Dermis blood vessel endothelial cell (primary cell): ENCODE measurements around the gene CTIF. TPM values are rescaled to one million over a fixed set of nuclear protein-coding genes. Genes with fewer than 3 reads are reported as not detected.

Experiments
- DNase-seq: peaks from one replicate; pipeline ENCODE4 v3.0.0; 2010
- total RNA-seq: library from RNA; depleted of rRNA; stranded (reverse); fragments of >200 nt; gene quantifications from 2 replicates; pipeline ENCODE4 v1.2.3, GENCODE V29; 2014

CTIF gene
- total RNA-seq, 1 donor from 2014 or later, result 18.0 TPM

GRCh38 chr18:48605408-48605845 is 66.6 kb downstream of the CTIF start:
- peak; percentile 73 for DNase-seq

- DNase-seq, result no peak
Measured at GRCh38 chr18:48607056-48607984, 68.5 kb downstream of the CTIF start.

GRCh38 chr18:48608581-48608980 is 69.8 kb downstream of the CTIF start:
- no peak for DNase-seq

DNA sequence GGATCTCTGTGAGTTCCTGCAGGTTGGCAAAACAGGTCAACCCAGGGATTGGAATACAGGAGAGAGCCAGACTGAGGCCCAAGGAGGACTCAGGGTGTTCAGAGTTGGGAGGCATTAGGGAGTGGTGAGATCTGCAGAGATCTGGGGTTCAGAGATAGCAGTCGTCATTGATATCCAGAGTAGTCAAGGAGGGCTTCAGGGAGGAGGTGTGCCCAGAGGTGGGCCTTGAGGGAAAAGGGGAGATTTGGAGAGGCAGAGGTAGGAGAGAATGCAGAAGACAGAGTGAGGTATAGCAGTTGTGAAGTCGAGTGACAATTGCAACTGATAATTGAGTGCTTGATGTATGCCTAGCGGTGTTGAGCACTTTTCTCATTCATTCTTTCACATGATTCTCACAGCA is 70.3 kb downstream of the CTIF start:
- DNase-seq, result no peak

DNA sequence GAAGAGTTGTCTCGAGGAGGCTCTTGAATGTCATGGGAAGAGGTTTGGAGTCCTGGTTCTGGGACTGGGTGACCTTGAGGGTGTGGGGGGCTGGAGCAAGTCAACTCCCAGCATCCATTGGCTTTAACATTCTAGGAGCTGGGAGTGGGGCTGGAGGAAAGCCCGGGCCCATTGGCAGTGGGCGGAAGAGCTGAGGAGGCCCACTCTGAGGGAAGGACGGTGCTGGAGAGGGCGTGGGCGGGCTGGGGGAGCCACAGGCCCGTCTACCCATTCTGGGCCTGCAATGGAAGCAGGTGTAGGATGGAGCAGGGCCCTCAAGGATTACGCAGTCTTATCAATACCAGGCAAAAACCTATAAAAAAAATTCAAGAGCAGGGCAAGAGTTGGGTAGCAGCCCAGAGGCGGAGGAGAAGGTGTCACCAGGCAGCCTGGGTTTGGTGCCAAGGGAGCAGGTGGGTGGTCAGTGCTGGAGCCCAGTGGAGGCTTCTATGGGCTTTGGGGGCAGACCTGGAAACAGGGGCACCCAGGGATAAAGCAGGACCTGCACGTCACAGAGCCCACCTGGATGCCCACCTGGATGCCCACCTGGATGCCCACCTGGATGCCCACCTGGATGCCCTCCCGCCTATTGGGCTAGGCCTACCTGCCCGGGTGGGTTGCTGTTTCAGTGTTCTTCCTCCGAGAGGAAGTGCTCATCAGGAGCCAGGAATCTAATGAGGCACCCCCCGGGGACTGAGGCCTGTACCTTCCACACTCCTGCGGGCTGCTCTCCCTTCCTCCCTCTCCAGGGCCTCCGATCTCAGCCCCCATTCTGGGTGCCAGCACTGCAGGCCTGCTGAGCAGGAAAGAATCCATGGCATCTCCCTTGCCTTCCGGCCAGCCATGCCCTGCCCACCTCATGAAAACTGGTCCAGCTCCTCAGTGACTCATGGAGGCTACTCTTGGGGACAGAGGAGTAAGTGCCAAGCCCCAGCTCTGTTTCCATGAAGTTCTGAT is 71.3 kb downstream of the CTIF start:
- DNase-seq, result no peak

DNA sequence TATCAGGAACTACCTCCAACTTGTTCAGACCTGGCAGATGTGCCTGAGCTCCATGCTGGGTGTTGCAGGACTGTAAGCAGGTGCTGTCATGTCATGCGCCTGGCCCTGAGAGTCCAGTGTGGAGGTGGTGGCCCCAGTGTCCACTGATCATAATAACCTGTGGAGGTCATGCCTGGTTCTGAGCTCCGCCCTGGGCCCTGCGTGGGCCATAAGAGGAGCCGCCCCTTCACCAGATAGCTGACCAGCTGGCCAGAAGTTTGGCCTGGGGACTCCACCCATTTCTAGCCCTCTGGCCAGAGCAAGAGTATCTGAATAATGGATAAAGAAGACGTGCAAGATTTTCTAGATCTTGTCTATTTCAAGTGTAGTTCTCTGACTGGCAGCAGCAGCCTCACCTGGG is 72.4 kb downstream of the CTIF start:
- DNase-seq, result no peak

- DNase-seq, result no peak
Measured at GRCh38 chr18:48611785-48612480, 73.1 kb downstream of the CTIF start.

DNA sequence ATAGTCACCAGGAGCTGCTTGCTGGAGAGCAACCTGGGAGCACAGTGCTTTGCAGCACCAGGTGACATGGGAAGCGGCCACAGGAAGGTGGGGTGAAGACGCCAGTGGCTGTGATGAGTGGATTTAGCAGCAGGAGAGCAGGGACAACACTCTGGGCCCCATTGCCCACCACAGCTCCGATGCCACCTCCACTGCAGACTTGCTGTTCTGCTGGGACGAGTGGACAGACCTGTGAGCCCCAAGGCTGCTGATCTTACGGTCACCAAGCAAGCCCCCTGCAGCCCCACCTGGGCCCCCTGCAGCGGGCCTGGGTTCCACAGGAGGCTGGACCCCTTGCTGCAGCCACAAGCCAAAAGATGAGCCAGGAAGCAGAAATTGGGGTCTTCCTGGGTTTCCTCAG is 73.7 kb downstream of the CTIF start:
- DNase-seq, result no peak

DNA sequence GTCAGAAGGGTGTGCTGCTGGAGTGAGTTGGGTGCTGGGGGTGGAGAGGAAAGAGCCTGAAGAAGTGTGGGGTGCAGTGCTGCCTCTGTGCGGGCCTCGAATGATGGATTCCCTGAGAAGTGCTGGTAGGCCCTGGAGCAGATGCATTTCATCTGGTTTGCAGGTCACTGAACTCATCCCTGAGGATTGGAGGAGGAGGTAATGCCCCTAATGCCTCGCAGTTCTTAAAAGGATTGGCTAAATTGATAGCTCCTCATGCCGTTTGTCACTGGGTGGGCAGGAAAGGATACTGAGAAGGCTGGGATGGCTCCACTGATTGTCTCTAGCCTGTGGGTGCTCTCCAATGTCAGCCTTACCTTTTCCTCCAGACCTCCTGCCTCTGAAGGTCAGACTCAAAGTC is 74.1 kb downstream of the CTIF start:
- DNase-seq, result no peak

- no peak for DNase-seq
Measured at GRCh38 chr18:48613589-48614404, 75.0 kb downstream of the CTIF start.

DNA sequence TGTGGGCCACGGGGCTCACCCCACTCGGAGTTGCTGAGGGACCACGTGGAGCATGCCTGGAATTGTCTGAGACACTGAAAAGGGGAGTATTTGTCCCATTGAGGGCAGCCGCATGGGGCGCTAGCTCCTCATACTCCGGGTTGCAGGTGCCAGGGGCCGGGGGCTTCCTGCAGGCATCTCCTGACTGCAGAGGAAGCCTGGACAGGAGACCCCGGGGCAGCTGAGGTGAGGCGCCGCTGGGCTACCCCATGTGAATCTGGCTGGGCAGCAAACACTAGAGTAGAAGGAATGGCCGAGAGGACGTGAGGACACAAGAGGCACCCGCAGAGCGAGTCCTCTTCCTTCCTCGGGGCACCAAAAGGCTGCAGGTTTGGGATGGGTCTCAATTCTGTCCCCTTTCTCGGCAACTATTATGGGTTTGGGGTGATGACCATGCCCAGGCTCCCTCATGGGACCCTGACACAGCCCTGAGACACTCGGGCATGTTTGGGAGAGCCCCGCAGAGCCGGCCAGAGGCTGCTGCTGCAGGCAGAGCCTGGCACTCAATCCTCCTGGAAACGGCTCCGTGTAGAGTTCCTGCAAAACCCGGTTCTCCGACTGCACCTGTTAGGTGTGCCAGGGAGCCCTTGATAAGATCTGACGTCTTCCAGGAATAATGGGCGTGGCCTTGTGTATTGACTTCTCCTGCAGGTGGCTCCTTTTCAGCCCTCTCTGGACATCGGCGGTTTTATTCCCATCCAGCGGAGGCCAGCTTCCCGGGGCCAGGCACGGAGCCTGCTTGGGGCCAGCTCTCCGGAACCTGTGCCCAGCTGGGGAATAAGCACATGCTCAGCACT is 77.0 kb downstream of the CTIF start:
- DNase-seq, result no peak

DNA sequence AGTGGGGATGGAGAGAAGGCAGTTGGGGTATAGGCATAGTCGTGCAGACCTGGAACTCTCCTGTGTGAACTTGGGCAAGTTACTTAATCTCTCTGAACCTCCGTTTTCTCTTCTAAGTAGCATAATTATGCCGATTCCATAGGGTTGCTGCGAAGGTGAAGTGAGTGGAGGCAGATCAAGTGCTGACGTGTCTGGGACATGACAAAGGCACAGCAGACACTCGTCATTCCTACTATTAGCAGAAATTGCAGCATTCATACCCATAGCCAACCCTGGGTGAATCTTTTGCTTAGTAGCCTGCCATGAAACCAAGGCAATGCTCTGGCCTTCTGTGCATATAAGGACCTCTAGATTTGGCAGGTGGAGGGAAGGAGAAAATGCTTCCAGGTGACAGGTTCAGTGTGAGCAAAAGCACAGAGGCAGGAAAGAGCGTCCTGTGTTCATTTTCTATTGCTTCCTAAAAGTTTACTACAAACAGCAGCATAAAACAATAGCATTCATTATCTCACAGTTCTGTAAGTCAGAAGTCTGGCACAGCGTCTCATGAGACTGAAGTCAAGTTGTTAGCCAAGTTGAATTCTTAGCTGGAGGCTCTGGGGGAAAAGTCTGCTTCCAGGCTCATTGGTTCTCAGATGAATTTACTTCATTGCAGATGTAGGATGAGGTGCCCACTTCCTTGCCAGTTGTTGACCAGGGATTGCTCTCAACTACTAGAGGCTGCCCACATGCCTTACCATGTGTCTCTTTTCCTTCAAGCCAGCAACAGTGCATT is 77.8 kb downstream of the CTIF start:
- DNase-seq, result peak; percentile 37

GRCh38 chr18:48617844-48618497 is 79.1 kb downstream of the CTIF start:
- DNase-seq, result no peak

GRCh38 chr18:48619016-48619415 is 80.2 kb downstream of the CTIF start:
- DNase-seq, result no peak

GRCh38 chr18:48619501-48619900 is 80.7 kb downstream of the CTIF start:
- DNase-seq, result no peak

- no peak for DNase-seq
Measured at GRCh38 chr18:48620071-48620470, 81.2 kb downstream of the CTIF start.

- peak; percentile 13 for DNase-seq
Measured at GRCh38 chr18:48621240-48621639, 82.4 kb downstream of the CTIF start.

- DNase-seq, result no peak
Measured at GRCh38 chr18:48621815-48622555, 83.2 kb downstream of the CTIF start.
